ENCODE results near the gene HMX1. TPM values are rescaled to one million over a fixed set of nuclear protein-coding genes. Genes with fewer than 3 reads are reported as not detected.

The HMX1 gene
- total and polyA plus RNA-seq, 2 experiments from 2014 or later = 0.69 TPM; not detected in 1

- TF ChIP-seq ETS1 (IDR thresholded peaks at IDR 0.05) (no peak), CTCF (conservative IDR thresholded peaks at IDR 0.05; ENCODE audit: low read depth in 2 of 2) (no peak)
Measured at GRCh38 chr4:8896071-8896470, 24.4 kb upstream of the HMX1 start (continued).

GRCh38 chr4:8895295-8895694, 23.7 kb upstream of the HMX1 start:
- Histone ChIP-seq H4K20me1 (replicated peaks; ENCODE audit: insufficient read depth) (no peaks in the 10 kb centered on the region), H3K79me2 (replicated peaks; ENCODE audit: insufficient read depth) (no peaks in the 10 kb centered on the region), H3K9me2 (ENCODE audit: insufficient read depth) (no peaks in the 10 kb centered on the region), H2AFZ (no peak overlapping the region), H3K4me1 (ENCODE audit: insufficient read depth) (peaks cover 15% of the 10 kb centered on the region; the same call in 1 of the 2 replicates), H3K4me3 (no peak overlapping the region), H3K36me3 (ENCODE audit: insufficient read depth) (no peaks in the 10 kb centered on the region), H3F3A (replicated peaks; ENCODE audit: low read depth) (no peaks in the 10 kb centered on the region), H3K27ac (ENCODE audit: low read depth) (no peak overlapping the region), H3K4me2 (no peak overlapping the region), H3K27me3 (ENCODE audit: insufficient read depth) (peaks cover 83% of the 10 kb centered on the region)
- ATAC-seq = no peak
- H3K27ac Mint-ChIP-seq = no peak overlapping the region
- H3K9me3 Mint-ChIP-seq = peaks cover 8% of the 10 kb centered on the region
- peaks cover 74% of the 10 kb centered on the region for H3K27me3 Mint-ChIP-seq (ENCODE audit: insufficient read depth, low read depth, poor library complexity)
- DNase-seq (ENCODE audit: low spot score) = no peak
- H3K36me3 Mint-ChIP-seq (ENCODE audit: low read depth) = peaks cover 4% of the 10 kb centered on the region; the same call in 1 of the 3 replicates
- no peak for TF ChIP-seq POLR2AphosphoS5 (IDR thresholded peaks at IDR 0.05; ENCODE audit: low read depth)
- H3K4me1 Mint-ChIP-seq = peaks cover 31% of the 10 kb centered on the region
- no peak overlapping the region for H3K4me3 Mint-ChIP-seq

- peak overlapping the region; percentile 87 for H3K4me2 ChIP-seq
- ATAC-seq (peak; percentile 1; the same call in 2 of the 3 replicates), DNase-seq (ENCODE audit: low spot score) (no peak)
- Mint-ChIP-seq H3K4me1 (peaks cover 33% of the 10 kb centered on the region), H3K27ac (no peak overlapping the region), H3K36me3 (ENCODE audit: low read depth) (no peaks in the 10 kb centered on the region; the same call in 2 of the 3 replicates), H3K4me3 (peak overlapping the region; percentile 69), H3K9me3 (peaks cover 4% of the 10 kb centered on the region; the same call in 2 of the 3 replicates), H3K27me3 (ENCODE audit: insufficient read depth, low read depth, poor library complexity) (peaks cover 79% of the 10 kb centered on the region)
- no peaks in the 10 kb centered on the region for H3F3A ChIP-seq (replicated peaks; ENCODE audit: low read depth)
- no peak overlapping the region for H3K27ac ChIP-seq (ENCODE audit: low read depth)
- no peak overlapping the region for H2AFZ ChIP-seq
- TF ChIP-seq EZH2phosphoT487 (IDR thresholded peaks at IDR 0.05; ENCODE audit: unreplicated experiment) = no peak
- TF ChIP-seq ZNF331 (CRISPR knock-in tag; IDR thresholded peaks at IDR 0.05; ENCODE audit: low read depth) = no peak
- no peak for TF ChIP-seq ZNF114 (CRISPR knock-in tag; IDR thresholded peaks at IDR 0.05)
- peak; percentile 11 for TF ChIP-seq EZH2 (IDR thresholded peaks at IDR 0.05; ENCODE audit: low read depth, unreplicated experiment)
- no peak for TF ChIP-seq POLR2AphosphoS5 (IDR thresholded peaks at IDR 0.05; ENCODE audit: low read depth)
- no peak for TF ChIP-seq STAT1 (IDR thresholded peaks at IDR 0.05; ENCODE audit: unreplicated experiment)
- no peak for TF ChIP-seq ZNF462 (CRISPR knock-in tag; IDR thresholded peaks at IDR 0.05)
- H4K20me1 ChIP-seq (replicated peaks; ENCODE audit: insufficient read depth) = no peaks in the 10 kb centered on the region; the same call in 1 of the 2 replicates
- peaks cover 15% of the 10 kb centered on the region; the same call in 1 of the 2 replicates for H3K4me1 ChIP-seq (ENCODE audit: insufficient read depth)
- H3K27me3 ChIP-seq (ENCODE audit: insufficient read depth) = peaks cover 92% of the 10 kb centered on the region
- H3K36me3 ChIP-seq (ENCODE audit: insufficient read depth) = no peaks in the 10 kb centered on the region
- H3K4me3 ChIP-seq = peak overlapping the region; percentile 57
- no peaks in the 10 kb centered on the region for H3K79me2 ChIP-seq (replicated peaks; ENCODE audit: insufficient read depth)
- H3K9me2 ChIP-seq (ENCODE audit: insufficient read depth) = no peaks in the 10 kb centered on the region
Measured at GRCh38 chr4:8894424-8894816, 22.8 kb upstream of the HMX1 start.
